GM19438 (cell line): ENCODE results near the gene SYCP3.

ENCODE experiments used
- ATAC-seq: cut with Tn5 transposase; IDR thresholded peaks from one replicate; pipeline ENCODE4 v1.9.1; 2021; ENCODE audit warnings: low read depth; ENCODE audit not compliant: unreplicated experiment

Gene SYCP3

GRCh38 chr12:101714877-101715444, 24.3 kb downstream of the SYCP3 start:
- no peak for ATAC-seq

GRCh38 chr12:101713930-101714329, 25.3 kb downstream of the SYCP3 start:
- ATAC-seq: no peak

GRCh38 chr12:101713059-101713682, 26.1 kb downstream of the SYCP3 start:
- no peak for ATAC-seq

DNA sequence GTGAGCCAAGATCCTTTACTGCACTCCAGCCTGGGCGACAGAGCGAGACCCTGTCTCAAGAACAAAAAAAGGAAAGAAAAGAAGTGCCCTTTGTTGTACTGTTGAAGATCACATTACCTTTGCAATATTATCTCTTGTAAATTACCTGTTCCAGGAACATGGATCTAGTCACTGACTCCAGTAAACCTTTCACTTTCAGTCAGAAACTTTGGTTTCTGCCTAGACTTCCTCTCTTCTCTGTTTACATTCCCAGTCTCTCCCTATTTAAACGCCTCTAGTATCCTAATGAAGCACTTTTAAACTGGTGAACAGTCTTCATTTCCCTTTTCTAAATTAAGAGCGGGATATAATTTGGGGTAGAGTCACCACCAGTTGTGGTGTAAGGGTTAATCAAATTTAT, 29.0 kb downstream of the SYCP3 start:
- ATAC-seq: no peak

DNA sequence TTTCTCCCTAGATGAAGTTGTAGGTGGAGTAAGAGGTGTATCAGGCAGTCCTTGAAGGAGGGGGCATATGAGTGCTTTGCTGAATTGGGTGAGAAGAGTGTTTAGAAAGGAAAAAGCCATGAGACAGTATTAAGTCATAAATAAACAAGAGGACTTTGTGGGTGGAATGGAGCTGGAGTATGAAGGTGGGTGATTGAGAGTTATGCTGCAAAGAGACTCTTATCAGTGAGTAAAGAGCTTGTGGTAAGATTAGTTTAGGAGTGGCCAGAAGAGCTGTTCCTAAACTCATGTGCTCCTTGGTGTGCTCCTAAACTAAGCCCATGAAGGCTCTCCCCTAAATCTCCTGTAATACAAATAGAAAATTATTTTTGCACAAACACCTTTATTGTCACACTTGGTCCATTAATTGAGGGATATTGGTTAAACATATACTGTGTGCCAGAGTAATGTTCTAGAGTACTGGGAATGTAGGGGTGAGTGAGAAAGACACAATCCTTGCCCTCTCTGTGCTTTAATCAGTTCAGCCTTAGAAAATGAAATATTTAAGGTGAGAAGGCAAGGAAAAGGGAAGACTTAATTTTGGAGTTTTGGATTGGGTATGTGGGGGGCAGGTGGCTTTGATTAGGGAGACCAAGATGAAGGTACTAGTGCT, 32.0 kb downstream of the SYCP3 start:
- ATAC-seq: no peak

GRCh38 chr12:101706403-101706802, 32.9 kb downstream of the SYCP3 start:
- no peak for ATAC-seq

DNA sequence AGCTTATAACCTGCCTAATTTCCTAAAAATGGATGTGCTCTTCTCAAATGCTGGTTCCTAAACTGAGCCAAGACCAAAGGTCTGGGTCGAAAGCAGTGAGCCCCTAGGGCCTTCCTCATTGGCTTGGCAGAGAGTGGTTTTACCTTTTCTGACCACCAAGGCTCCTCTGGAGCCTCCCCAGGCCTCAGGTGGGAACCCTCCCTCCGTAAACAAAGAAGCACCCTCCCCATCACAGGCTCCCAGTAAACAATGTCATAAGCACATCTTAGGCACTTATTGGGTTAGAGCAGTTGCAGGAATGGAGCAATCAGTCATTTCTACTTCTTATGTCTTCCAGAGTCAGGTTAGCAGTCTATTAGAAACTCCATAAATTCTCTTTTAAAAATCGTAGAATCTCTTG, 35.8 kb downstream of the SYCP3 start:
- no peak for ATAC-seq

GRCh38 chr12:101700299-101700820, 38.9 kb downstream of the SYCP3 start:
- no peak for ATAC-seq

GRCh38 chr12:101698800-101699347, 40.4 kb downstream of the SYCP3 start:
- no peak for ATAC-seq

GRCh38 chr12:101697930-101698799, 41.1 kb downstream of the SYCP3 start:
- peak; percentile 31 for ATAC-seq

DNA sequence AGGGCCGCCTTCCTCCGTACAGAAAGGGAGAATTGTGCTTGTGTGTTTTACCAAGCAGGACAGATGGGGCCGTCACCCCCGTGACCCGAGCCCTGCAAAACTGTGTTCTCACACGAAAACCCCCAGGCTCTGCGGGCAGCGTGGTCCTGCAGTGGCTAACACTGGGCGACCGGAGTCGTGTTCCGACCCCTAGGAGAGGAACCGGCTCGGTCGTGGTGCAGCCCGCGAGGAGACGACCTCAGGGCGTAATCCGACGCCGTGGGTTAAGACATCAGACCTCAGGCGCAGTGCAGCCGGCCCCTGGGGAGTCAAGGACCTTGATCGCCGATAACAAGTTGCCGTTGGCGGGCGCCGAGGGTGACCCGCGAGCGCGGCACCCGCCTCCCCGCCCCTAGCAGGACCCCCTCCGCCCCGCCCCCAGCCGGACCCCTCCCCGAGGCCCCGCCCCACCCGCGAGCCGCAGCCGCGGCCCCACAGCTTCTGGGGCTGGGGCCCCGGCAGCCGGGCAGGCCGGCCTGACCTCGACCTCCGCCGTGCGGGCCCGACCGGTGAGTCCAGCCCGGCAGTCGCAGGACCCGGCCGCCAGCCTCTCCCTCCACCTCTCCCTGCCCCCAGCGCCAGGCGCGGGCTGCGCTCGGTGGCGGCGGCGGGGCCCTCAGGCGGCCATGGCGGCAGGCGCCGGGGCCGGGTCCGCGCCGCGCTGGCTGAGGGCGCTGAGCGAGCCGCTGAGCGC, 41.9 kb downstream of the SYCP3 start, which contains the start of gene CHPT1:
CHPT1 (plus strand) TSS at position 444 of the 733 bp plus-strand sequence; CDS start at position 666, 222 bp downstream.
- ATAC-seq: peak; percentile 60

DNA sequence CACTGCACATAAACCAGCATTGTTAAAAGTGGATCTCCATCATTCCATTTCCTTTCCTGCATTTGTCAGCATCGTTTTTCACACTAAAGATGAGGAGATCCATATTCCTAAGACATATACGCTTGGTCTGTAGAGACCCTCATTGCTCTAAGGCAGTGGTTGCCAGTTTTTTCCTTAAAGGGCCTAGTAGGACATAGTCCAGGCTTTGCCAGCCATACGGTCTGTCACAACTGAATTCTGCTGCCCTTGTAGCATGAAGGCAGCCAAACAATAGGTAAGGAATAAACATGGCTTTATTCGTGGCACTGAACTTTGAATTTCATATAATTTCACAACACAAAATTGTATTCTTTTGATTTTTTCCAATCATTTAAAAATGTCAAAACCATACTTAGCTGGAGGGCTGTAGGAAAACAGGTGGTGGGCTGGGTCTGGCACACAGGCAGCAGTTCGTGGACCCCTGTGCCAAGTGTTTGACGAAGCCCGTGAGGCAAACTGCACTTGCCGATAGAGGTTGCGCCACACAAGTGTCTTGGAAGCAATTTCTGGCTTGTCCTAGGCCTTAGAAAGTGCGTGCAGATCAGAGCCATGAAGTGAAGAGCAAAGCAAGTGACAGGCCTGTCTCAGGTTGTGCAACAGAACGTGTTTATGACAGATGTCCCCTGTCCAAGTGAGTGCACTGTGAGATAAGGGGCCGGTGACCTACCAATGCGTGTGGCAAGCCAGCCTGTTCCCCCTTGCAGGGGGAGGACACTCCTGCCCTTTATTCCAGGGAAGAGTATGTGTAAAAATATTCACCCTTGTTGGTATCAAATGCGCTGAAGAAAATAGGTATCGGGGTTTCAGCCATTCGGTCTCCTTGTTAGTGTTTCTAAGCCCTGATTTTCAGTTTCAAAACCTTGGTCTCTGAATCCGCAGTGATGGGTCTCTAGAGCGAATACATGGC, 42.7 kb downstream of the SYCP3 start:
- peak; percentile 45 for ATAC-seq

GRCh38 chr12:101695706-101696105, 43.6 kb downstream of the SYCP3 start:
- ATAC-seq: no peak

- ATAC-seq: no peak
Measured at GRCh38 chr12:101694986-101695385, 44.3 kb downstream of the SYCP3 start.

DNA sequence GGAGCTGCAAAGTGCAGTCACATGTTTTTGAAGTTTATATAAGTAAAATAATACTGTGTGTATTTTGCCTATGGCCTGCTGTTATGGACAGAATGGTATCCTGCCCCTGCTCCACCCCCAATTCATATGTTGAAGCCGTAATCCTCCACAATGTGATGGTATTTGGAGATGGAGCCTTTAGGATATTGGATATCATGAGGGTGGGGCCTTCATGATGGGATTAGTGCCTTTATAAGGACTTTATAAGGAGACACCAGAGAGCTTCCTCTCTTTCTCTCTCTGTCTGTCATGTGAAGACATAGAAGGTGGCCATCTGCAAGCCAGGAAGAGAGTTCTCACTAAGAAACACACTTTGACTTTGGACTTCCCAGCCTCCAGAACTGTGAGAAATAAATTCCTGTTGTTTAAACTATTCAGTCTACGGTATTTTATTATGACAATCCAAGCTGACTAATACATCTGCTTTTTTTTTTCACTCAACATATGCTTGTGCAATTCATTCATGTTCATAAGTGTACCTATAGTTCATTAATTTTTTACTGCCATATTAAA, 44.9 kb downstream of the SYCP3 start:
- ATAC-seq: no peak

DNA sequence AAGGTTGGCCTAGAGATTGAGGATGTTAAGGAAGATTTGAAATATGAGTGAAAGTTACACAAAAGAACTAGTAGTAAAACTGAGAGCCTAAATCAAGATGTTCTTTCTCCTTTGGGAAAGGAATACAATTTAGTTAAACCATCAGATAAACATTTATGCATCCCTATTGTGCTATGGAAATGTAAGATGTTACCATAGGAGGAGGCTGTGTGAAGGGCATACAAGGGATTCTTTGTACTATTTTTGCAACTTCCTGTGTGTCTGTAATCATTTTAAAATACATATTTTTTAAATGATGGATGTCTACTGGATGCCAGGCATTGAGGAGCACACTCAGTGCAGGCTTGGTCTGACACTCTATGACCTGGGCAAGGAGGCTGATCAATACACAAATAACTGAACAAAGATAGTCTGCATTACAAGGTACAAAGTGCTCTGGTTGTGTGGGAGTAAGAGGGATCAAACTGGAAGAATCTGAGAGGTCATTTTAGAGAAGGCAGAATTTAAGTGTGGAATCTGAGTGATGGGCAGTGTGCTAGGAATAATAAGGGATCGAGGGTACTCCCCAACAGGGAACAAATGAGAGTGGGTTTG, 47.7 kb downstream of the SYCP3 start:
- no peak for ATAC-seq

- no peak for ATAC-seq
Measured at GRCh38 chr12:101690544-101691098, 48.6 kb downstream of the SYCP3 start.

GRCh38 chr12:101686176-101686575, 53.1 kb downstream of the SYCP3 start:
- ATAC-seq: no peak
